T1000 (cell line): Measurements from ENCODE around the gene TEKT3.

Source experiments
- DNase-seq: peaks from one replicate; lab custom pipeline; 2025; ENCODE audit warnings: mixed read lengths; lab: John Stamatoyannopoulos, UW

TEKT3 gene

DNA sequence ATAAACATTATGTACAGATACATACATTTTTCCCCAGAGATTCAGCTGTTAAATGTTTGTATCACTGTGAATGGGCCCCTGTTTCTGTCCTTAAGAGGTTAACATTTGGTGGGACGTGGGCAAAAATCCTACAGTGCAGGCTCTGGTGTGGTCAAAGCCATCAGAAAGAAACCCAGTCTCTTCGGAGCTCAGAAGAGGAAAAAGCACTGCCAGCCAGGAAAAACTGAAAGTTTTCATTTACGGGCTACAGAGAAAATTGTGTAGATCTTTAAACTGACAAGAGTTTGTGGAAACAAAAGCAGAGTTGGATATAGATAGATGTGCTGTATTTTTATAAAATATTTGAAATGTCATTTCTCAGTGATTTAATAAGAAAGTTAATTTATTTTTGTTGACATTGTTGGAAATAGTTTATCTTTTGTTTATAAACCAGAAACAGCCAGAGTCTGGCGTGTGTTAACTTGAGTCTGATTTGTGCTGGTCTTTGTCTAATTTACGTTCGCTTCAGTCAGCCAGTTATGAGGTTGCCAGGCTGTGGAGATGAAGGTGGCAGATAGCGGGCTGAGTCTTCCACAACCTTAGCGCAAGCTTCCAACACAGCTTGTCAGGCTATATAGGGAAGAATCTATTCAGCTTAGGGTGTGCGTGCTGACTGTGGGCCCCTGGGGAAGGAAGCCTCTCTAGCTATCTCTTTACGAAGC, 9.5 kb upstream of the TEKT3 start:
- DNase-seq: no peak

DNA sequence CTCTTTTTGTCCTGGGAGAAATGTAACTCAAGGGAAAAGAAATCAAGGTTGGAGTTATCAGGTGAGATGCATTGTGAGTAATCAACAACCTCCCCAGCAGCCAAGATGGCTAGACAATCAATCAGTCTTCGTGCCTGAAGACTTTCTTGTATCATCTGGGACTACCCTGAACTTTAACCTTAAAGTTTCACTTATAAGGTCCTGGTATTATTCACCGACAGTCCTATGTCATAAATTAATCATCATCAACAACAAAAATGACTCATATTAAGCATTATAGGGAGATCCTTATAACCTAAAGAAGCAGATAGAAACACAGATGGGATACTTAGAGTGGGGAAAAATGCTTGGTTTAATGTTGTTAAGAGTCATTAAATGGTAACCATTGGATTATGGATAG, 7.7 kb upstream of the TEKT3 start:
- no peak for DNase-seq

DNA sequence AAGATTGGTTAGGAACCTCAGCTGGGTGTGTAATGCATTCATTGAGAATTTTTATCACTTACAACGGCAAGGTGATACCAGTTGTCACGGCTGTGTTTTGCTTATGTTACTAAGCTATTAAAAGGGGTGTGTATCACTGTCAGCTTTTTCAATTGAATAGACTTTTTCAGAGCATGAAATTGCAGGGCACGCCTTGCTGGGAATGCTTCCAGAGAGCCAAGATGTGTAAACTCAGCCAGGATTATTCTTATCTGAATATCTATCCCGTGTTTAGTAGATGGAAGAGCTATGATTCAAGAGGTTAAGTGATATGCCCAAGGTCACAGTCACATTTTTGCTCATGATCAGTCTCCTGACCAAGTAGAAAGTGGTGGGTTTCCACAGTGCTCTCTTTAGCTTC, 6.6 kb upstream of the TEKT3 start:
- no peak for DNase-seq

DNA sequence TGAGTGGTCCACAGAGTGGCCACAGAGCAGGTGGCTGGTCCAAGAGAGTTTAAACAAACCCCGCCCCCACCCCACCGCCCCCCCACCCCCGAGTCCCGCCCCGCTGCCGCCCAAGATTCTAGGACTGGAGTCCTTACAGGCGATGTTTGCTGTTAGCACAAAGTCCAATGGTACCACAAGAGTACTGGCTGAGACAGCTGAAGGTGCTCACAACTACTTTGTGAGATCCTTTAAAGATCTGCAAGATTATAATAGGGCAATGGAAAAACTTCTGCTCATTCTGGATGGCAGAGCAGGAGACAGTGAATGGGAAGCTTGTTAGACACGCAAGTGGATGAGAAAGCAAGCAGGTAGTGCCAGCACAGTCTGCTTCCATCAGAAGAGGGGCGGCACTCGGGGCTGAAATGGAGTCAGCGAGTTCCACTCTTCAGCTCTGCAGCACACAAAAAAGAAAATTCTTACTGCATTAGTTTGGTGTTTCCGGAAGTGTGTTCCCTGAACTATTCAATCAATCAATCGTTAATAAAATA, 4.7 kb upstream of the TEKT3 start:
- DNase-seq: no peak

DNA sequence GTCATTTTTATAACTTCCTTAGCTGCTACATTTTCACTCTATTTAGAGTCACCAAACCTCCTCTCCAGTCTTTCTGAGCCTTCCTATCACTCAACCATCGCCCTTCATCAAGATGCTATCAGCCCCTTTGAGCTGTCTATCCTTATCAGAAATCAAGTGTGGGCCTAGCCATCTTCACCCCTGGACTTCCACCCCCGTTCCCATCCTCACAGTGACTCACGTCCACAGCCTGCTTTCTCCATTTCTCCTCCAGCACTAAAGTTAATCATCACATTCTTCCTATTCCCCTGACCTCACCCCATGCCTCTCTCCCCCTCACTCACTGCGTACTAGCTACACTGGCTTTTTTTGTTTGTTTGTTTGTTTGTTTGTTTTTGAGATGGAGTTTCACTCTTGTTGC, 2.4 kb upstream of the TEKT3 start:
- DNase-seq: no peak

DNA sequence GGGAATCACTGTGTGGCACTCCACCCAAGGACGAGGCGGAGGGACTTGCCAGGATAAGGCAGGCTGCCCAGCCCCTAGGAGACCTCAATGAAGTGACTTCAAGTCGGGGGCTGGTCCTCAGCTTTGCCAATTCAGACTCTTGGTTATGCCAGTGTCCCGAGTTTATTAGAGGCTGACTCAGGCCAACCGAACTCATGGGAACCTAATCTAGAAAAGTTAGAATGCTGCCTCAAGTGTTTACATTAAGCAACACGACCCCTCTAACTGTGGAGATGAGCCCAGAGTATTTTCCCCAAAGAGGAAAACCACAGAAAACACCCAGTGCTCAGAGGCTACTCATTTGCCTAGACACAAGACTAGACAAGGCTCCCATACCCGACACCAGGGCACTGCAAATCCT, 1.1 kb upstream of the TEKT3 start:
- peak; percentile 35 for DNase-seq

DNA sequence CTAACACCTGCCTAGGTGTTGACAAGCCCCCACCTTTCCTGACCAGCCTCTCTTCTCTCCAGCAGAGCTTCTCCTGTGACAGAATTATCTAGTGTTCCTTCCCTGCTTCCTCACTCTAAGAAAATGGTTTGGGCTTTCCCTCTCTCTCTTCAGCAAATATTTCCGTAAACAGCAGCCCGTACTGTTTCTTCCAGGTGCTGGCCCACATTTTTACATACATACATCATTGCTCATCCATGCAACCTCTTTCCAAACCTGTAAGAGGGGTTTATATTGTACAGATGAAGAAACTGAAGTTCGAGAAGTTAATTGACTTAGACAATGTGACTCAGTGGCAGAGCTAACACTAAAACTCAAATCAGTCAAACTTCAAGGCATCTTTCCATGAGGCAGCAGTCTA, 569 bp upstream of the TEKT3 start:
- no peak for DNase-seq

DNA sequence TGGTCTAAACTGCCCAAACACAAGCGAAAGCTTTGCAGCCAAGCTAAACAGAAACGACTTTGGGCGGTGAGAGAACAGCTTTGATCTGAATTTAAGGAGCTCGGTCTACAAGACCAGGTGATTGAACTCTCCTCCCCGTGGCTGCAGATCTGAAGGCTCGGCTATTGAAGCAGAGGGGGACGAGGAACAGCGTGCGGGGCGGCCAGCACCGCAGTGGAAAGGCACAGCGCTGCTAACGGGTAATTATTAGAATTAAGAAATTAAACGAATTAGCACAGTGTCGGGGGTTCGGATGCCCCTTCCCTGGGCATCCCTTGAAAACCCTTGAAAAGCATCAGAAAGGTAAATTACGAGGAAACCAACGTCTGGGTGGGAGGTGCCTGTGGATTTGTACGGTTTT, 431 bp downstream of the TEKT3 start:
- no peak for DNase-seq

DNA sequence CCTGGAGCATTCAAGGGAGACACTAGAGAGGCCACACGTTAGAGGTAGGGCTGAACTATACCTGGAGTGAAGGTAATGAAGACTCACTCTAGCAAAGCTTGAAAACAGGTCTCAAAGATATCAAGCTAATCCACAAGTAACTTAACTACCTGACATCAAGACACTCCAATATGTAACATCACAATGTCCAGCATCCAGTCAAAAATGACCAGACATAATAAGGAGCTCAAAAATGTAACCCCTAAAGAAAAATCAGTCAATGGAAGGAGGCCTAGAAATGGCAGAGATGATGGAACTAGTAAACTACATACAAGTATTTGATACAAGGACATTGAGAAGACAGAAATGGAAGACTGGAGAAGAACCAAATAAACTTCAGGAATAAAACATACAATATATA, 6.0 kb downstream of the TEKT3 start:
- DNase-seq: no peak

DNA sequence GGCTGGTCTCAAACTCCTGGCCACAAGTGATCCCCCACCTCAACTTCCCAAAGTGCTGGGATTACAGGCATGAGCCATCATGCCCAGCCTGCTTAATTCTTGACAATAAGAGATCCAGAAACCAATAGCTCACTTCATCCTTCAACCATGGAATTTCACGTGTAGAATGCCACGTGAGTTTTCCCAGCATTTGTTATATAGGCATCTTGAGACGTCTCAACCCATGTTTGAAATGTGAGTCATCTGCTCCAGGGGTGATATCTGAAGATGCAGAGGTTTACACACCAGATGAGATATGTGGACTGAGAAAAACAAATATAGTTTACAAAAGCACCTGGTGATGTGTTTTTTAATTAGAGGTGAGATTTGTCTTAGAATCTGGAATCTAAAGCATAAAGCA, 7.1 kb downstream of the TEKT3 start:
- no peak for DNase-seq

DNA sequence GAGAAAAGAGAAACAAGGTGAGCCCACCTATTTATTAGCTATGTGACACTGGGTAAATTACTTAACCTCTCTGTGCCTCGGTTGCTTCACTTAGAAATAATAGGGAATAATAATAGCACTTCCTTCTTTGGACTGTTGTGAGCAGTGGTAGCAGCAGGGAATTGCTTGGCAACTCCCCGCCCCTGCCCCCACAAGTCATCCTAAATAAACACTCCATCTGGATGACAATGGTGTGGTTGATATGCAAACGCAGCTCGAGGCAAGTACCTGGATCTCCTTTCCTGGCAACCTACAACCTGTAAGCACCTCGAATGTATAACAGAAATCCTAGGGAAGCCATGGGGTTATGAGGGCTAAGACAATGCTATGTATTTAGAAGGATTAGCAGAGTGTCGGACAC, 9.1 kb downstream of the TEKT3 start:
- DNase-seq: no peak

DNA sequence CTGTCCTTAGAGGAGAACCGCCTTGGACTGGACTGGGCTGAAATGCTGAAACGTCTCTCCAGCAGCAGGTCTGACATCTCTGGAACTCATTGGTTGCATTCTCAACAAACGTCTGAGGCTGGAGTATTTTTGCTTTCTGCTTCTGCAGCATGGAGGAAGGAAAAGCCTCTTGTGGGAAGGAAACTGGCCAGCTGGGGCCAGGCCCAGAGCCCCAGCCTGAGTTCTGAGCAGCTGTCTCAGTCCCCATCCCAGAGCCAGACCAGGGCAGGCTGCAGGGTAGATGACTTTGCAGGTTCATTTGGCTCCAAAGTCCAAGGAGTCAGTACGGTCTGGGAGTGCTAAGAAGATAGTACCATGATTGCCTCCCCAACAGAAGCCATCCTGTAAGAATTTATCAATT, 18.3 kb downstream of the TEKT3 start:
- DNase-seq: no peak

DNA sequence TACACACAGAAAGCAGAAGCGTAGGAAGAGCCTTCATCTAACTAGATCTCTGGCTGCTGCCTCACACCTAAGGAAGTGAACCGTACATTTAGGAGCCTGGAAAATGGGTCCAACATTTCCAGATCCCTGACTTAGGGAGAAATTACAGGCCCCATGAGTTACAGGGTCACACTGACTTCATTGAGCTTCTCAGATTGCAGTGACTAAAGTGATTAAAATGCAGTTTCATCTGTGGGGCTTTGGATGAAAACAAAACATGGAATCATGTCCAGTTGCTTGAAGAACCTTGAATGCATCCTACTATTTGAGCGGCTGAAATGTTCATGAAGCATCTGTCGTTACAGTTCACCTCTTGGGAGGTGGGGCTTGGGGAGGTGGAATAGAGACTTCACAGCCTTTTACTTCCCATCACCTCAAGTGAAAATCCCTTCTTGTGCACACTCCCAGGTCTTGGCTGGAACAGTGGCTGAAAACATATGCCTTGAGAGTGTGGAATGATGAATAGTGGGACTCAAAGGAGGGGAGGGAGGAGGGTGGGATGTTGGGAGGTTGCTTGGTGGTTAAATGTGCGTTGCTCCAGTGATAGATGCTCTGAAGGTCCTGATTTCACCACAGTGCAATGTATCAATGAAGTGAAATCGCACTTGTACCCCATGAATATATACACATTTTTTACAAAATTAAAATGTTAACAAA, 19.7 kb downstream of the TEKT3 start:
- DNase-seq: no peak

DNA sequence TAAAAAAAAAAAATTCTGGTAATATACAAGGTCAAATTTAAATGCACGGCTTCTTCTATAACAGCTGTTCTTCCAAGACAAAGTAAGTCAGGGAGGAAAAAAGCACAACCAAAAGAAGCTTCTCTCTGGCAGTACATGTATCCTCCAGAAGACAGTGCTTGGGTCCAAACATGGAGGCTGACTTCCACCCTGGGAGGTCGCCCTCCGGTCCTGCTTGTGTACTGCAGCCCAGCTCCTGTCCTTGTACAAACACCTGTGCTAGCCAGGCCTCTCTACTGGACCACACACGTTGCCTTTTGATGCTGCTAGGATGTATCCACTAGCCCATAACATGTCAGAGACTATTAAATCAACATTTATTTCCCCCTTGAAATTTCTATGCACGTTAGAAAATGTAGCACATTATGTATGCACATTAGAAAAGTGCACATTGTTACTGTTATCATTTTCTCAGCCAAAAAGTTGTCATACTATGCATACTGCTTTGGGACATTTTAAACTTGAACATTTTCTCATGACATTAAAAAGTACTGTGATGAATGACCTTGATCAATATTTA, 21.9 kb downstream of the TEKT3 start:
- no peak for DNase-seq

DNA sequence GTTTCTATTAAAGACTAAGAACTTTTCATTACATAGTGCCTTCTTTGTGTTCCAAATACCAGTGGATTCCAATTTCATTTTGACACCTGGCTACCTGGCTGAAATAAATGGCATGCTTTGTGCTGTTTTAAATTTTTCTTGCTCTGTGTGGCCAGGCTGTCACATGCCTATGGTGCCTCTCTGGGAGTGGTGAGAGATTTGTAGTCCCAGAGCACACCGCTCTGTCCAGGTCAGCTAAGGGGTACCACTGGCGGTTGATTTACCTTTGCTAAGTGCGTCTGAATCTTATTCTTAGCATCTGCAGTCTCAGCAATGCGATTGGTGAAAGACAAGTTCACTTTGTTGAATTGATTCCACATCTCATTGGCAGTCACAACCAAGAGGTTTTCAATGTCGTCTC, 29.4 kb downstream of the TEKT3 start:
- DNase-seq: no peak

DNA sequence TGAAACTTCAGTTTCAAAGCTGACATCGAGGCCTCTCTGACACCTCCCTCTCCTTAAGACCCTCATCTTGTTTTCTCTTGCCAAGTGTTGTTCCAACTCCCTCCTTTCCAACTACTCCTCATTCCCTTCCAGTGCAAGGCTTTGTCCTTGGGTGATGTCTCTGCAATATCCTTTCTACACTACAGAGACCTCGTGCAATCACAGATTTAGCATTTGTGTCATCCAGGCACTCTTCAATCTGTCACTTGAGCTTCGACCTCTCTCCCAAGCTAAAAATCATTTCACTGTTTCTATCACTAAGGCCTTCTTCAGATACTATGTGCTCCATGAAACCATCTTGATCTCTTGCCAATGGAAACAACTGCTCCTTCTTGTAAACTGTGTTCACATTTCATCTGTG, 31.6 kb downstream of the TEKT3 start:
- no peak for DNase-seq

DNA sequence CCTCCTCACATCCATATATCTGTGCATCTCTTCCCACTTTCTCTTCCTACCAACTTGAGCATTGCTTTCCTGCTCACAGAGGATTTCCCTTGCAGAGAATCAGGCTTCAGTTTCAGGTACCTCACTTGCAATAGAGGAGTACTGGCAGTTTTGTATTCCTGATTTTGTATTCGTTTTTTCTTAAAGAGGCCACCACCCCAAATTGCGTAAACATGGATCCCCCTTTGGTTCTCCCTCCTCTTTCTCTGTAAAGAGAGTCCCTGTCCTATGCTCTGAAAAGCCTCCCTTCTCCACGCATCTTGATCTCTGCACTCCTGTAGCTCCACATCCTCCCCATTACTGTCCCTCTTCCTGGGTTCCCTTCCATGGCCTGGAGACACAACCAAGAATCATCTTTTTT, 32.2 kb downstream of the TEKT3 start:
- DNase-seq: no peak

DNA sequence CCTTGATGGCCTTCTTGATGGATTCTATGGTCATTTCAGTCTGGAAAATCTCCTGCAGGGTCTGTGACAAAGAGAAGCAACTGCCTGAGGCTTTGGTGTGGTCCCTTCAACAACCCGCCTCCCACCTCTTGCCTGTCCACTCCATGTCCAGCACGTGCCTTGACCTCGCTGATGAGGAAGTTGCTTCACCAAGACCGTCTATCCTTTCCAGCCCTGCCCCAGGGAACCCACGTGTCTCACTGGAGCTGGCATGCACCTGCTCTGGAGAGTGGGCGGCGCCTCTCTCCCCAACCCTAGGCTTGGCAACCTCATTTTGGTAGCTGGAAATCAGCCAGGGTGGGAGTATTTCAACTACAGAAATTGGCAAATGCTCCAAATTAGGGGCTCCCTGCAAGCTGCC, 32.6 kb downstream of the TEKT3 start:
- DNase-seq: no peak

DNA sequence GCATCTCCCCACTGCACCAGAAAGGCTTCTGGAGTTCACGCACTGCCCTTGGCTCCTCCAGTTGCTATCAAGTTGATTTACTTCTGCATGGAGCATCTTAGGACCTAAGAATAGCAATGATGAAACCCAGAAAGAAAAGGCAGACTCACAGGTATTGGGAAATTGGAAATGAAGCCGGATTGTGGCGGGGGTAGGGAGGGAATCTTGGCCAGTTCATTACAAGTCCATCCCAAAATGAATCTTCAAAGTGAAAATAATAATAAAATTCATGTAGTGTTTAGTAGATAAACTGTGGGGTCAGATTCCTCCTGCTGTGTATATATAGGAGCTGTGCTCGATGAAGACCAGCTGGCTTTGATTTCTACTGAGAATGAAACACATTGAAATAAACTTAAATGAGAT, 33.7 kb downstream of the TEKT3 start:
- DNase-seq: no peak

DNA sequence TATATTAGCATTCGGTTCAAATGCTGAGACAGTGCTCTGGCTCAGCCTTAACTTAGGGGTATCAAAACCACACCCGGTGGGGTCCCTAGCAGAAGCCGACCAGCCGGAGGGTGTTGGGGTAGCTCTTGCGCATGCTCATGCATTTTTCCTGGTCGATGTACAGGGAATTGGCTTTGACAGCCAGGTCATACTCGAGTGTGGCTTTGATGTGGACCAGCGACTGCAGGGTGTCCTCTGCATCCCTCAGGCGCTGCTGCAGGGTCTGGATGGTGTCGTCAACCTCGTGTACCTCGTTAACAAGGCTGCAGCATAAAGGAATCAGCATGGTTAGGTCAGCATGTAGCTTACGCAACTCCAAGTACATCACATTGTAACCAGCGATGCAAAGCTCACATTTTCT, 37.5 kb downstream of the TEKT3 start:
- no peak for DNase-seq

DNA sequence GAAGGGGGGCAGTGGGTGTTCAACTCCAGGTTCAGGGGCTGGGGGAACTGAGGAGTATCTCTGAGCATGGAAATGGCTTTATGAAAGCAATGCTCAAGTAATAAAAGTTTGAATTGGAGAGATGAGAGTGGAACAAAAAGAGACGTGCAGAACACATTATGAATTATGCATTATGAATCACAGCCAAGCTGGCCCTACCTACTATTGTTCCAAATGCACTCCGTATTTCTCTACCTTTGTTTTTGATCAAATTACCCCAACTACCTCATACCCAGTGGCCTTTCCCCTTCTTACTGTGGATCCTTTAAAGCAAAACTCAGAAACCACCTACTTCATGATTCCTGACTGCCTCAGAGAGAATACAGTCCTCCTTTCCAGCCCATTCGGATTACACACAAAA, 38.1 kb downstream of the TEKT3 start:
- DNase-seq: no peak

DNA sequence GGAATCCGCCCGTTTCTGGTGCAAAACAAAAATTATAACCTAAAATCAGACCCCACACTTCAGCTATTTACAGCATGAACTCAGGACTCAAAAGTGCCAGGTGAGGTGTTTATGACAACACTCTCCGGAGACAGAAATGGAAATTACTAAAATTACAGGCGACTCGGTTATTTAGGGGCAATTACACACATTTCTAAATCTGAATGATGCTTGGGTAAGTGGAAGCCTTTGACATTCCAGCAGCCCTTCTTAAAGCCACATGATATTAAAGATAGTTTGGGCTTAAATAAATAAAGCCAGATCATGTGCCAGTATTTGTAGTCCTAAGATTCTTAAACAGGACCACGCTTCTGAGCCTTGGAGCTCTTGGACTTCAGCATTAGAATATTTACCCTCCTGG, 39.6 kb downstream of the TEKT3 start:
- DNase-seq: no peak

DNA sequence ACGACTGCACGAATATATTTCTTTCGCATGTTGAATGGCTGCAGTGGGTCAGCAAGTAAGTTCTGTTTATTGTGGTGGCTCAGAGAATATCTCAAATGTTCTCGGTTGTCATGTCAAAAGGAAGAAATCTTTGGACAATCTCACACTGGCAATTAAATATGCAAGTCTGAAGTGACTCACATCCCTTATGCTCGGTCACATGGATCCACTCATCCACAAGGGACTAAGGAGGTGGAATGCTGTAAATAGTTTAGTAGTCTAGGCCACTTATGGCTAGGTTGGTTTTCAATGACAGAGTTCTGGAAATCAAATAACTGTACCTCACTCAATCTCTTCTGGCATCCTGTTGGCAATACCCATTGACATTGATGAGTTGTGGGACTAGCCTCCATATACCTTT, 43.2 kb downstream of the TEKT3 start:
- no peak for DNase-seq

DNA sequence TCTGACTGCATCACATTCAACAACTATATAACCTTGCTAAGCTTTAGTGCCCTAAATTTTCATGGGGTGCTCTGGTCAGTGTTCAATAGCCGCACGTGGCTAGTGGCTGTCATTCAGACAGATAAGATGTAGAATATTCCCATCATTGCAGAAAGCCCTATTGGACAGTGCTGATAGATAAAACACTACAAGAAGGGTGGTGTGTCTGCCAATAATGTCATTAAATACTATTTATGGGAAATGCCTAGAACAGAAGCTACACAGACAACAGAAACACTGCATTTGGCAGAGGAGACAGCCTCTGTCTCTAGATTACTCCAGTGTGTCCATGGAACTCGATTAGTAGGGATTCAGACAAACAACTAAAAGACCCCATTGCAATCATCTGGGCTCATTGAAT, 47.8 kb downstream of the TEKT3 start:
- DNase-seq: no peak
